OCI-LY7 (cell line): ENCODE results near the gene TOM1L2. TPM values are rescaled to one million over a fixed set of nuclear protein-coding genes. Genes with fewer than 3 reads are reported as not detected.
"Not testable (repeated sequence)": the region's sequence is repeated elsewhere in the genome, so short reads cannot be mapped to it uniquely, and the experiment has no call there.

Source experiments
- BruUV-seq: library from RNA; stranded (reverse); fragments of 400-500 nt; replicated peaks from 2 replicates; lab custom pipeline; 2021; lab: Mats Ljungman, UMichigan
- CTCF ChIA-PET: fragments of 300-600 bp; sonication (Branson Sonifier 250); formaldehyde crosslinking; loops from one replicate; lab custom pipeline; 2022; ENCODE audit warnings: antibody characterized with exemption; ENCODE audit not compliant: unreplicated experiment; lab: Charles Lee
- POLR2A ChIA-PET: fragments of 300-600 bp; sonication (Branson Sonifier 250); formaldehyde crosslinking; loops from one replicate; lab custom pipeline; 2022; ENCODE audit warnings: antibody characterized with exemption; lab: Charles Lee
- DNase-seq: peaks from one replicate; pipeline ENCODE4 v3.0.0-alpha.2; 2015; ENCODE audit warnings: low spot score
- H2AFZ ChIP-seq: fragments of 200-600 bp; sonication (generic), shearing (Covaris generic); 2 replicates; pipeline ENCODE4 v1.6.1; 2014; ENCODE audit warnings: mild to moderate bottlenecking, antibody characterized with exemption, low read length, moderate library complexity
- H3K27ac ChIP-seq: fragments of 200-600 bp; sonication (generic); 2 replicates; pipeline ENCODE4 v1.5.1; 2014; ENCODE audit warnings: mixed run types, low read depth, mild to moderate bottlenecking, moderate library complexity, low read length, inconsistent platforms; ENCODE audit not compliant: poor library complexity, severe bottlenecking
- H3K36me3 ChIP-seq: fragments of 200-600 bp; sonication (generic); 2 replicates; pipeline ENCODE4 v1.6.1; 2014; ENCODE audit warnings: mild to moderate bottlenecking, antibody characterized with exemption, low read length, moderate library complexity, mixed read lengths; ENCODE audit not compliant: insufficient read depth
- H3K4me1 ChIP-seq: fragments of 200-600 bp; sonication (generic); 2 replicates; pipeline ENCODE4 v1.5.1; 2014; ENCODE audit warnings: mild to moderate bottlenecking, low read length; ENCODE audit not compliant: insufficient read depth, poor library complexity, severe bottlenecking
- H3K4me2 ChIP-seq: fragments of 200-600 bp; sonication (generic); 2 replicates; pipeline ENCODE4 v1.6.1; 2014; ENCODE audit warnings: mild to moderate bottlenecking, low read length
- H3K4me3 ChIP-seq: fragments of 200-600 bp; sonication (generic); 2 replicates; pipeline ENCODE4 v1.5.1; 2014; ENCODE audit warnings: mild to moderate bottlenecking, low read depth, low read length; ENCODE audit not compliant: poor library complexity, severe bottlenecking
- H3K79me2 ChIP-seq: fragments of 200-600 bp; sonication (generic); 2 replicates; pipeline ENCODE4 v1.6.1; 2016; ENCODE audit warnings: low read depth, mild to moderate bottlenecking, low read length, moderate library complexity, mixed read lengths; ENCODE audit not compliant: insufficient read depth
- H3K9me2 ChIP-seq: fragments of 200-600 bp; sonication (generic); 2 replicates; pipeline ENCODE4 v1.6.1; 2016; ENCODE audit warnings: mild to moderate bottlenecking, low read length, mixed read lengths; ENCODE audit not compliant: insufficient read depth
- H3K9me3 ChIP-seq: fragments of 200-600 bp; sonication (generic); 2 replicates; pipeline ENCODE4 v1.6.1; 2014; ENCODE audit warnings: mild to moderate bottlenecking, mixed run types, low read length, mixed read lengths
- H4K20me1 ChIP-seq: fragments of 200-600 bp; sonication (generic); 2 replicates; pipeline ENCODE4 v1.6.1; 2014; ENCODE audit warnings: mild to moderate bottlenecking, antibody characterized with exemption, low read length, moderate library complexity, mixed read lengths; ENCODE audit not compliant: insufficient read depth
- EZH2phosphoT487 ChIP-seq: fragments of 200-600 bp; sonication (generic); IDR thresholded peaks from 2 replicates; pipeline ENCODE4 v1.6.1; 2018; ENCODE audit warnings: low read depth, borderline replicate concordance, mild to moderate bottlenecking, mixed run types, antibody characterized with exemption, low read length, moderate library complexity, mixed read lengths
- intact Hi-C: fragments of 100-400 bp; cut with micrococcal nuclease; formaldehyde crosslinking; loops from one replicate; pipeline ENCODE4 v1.10.0; 2022; ENCODE audit not compliant: unreplicated experiment
- total RNA-seq, 2 experiments: library from RNA; depleted of rRNA in 1 of 2; stranded (reverse); fragments of >200 nt in 1 of 2; shearing (Covaris generic) in 1 of 2; gene quantifications; 2 replicates each; pipeline ENCODE4 v1.2.3, GENCODE V29; 2014 to 2022
- TF ChIP-seq, protein P1 (sequence below): fragments of 200-600 bp; sonication (generic); conservative IDR thresholded peaks from 2 replicates; pipeline ENCODE4 v1.5.1; 2014; ENCODE audit warnings: mild to moderate bottlenecking, antibody characterized with exemption, low read length, moderate library complexity, mixed read lengths

Gene TOM1L2
- total RNA-seq, 2 experiments from 2014 or later, result 4.9 to 14.3 TPM

GRCh38 chr17:17808706-17809432, 163.3 kb downstream of the TOM1L2 start:
- ChIA-PET POLR2A (interaction anchor here (0.6 kb wide), 1 partner anchor 55 kb away, joined by 3 read pairs; no protein-coding TSS in a partner anchor), CTCF (interaction anchor here (0.9 to 1.0 kb wide), 2 partner anchors 20 to 23 kb away, joined by 3 to 5 read pairs; no protein-coding TSS in a partner anchor)
- H3K79me2 ChIP-seq, result no peaks in the 10 kb centered on the region
- peak; percentile 48 for DNase-seq
- H3K4me1 ChIP-seq, result peaks cover 20% of the 10 kb centered on the region
- no peaks in the 10 kb centered on the region for H3K9me2 ChIP-seq
- H3K4me2 ChIP-seq, result peak overlapping the region; percentile 34; the same call in 1 of the 2 replicates
- H3K4me3 ChIP-seq, result no peak overlapping the region
- H3K9me3 ChIP-seq, result no peaks in the 10 kb centered on the region
- H3K36me3 ChIP-seq, result peaks cover 44% of the 10 kb centered on the region
- intact Hi-C loops, result no loop called here
- BruUV-seq, result no TSS peak
- TF ChIP-seq, protein P1, sequence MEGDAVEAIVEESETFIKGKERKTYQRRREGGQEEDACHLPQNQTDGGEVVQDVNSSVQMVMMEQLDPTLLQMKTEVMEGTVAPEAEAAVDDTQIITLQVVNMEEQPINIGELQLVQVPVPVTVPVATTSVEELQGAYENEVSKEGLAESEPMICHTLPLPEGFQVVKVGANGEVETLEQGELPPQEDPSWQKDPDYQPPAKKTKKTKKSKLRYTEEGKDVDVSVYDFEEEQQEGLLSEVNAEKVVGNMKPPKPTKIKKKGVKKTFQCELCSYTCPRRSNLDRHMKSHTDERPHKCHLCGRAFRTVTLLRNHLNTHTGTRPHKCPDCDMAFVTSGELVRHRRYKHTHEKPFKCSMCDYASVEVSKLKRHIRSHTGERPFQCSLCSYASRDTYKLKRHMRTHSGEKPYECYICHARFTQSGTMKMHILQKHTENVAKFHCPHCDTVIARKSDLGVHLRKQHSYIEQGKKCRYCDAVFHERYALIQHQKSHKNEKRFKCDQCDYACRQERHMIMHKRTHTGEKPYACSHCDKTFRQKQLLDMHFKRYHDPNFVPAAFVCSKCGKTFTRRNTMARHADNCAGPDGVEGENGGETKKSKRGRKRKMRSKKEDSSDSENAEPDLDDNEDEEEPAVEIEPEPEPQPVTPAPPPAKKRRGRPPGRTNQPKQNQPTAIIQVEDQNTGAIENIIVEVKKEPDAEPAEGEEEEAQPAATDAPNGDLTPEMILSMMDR, result no peak
- no peak for TF ChIP-seq EZH2phosphoT487
- peak overlapping the region; percentile 23 for H3K27ac ChIP-seq
- no peak overlapping the region for H2AFZ ChIP-seq
- no peaks in the 10 kb centered on the region for H4K20me1 ChIP-seq

DNA sequence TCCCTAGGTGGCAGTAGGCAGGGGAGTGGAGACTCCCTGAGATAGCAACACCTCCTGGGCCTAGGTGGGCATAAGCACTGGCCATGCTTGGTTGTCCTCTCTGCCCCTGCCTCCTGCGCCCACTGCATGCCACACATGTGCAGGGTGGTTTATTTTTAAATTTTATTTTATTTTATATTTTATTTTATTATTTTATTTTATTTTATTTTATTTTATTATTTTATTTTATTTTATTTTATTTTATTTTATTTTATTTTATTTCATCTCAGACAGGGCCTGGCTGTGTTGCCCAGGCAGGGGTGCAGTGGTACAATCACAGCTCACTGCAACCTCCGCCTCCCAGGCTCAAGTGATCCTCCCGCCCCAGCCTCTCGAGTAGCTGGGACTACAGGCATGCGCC, 164.0 kb downstream of the TOM1L2 start:
- H2AFZ ChIP-seq, DNase-seq, H3K4me3 ChIP-seq, H3K9me3 ChIP-seq, intact Hi-C loops, H3K4me2 ChIP-seq, BruUV-seq, H3K79me2 ChIP-seq, H3K9me2 ChIP-seq, H4K20me1 ChIP-seq, H3K27ac ChIP-seq: not testable (repeated sequence)
- peaks cover 43% of the 10 kb centered on the region for H3K36me3 ChIP-seq
- CTCF ChIA-PET, result interaction anchor here (0.9 to 1.0 kb wide), 3 partner anchors 20 to 28 kb away, joined by 3 to 5 read pairs (median 3); no protein-coding TSS in a partner anchor
- peaks cover 20% of the 10 kb centered on the region for H3K4me1 ChIP-seq
- POLR2A ChIA-PET, result interaction anchor here (0.7 kb wide), 1 partner anchor 22 kb away, joined by 3 read pairs; no protein-coding TSS in a partner anchor

GRCh38 chr17:17807440-17807839, 164.8 kb downstream of the TOM1L2 start:
- ChIA-PET POLR2A (interaction anchor here (0.7 kb wide), 1 partner anchor 23 kb away, joined by 3 read pairs; no protein-coding TSS in a partner anchor), CTCF (interaction anchor here (1.0 kb wide), 1 partner anchor 29 kb away, joined by 3 read pairs; no protein-coding TSS in a partner anchor)
- no TSS peak for BruUV-seq
- Histone ChIP-seq H3K4me2 (no peak overlapping the region), H4K20me1 (no peaks in the 10 kb centered on the region), H3K27ac (no peak overlapping the region), H3K4me3 (no peak overlapping the region), H2AFZ (no peak overlapping the region), H3K4me1 (peaks cover 20% of the 10 kb centered on the region), H3K36me3 (peaks cover 36% of the 10 kb centered on the region), H3K79me2 (no peaks in the 10 kb centered on the region), H3K9me2 (no peaks in the 10 kb centered on the region), H3K9me3 (no peaks in the 10 kb centered on the region)
- intact Hi-C loops, result no loop called here
- DNase-seq, result no peak
- TF ChIP-seq, protein P1, result no peak
- no peak for TF ChIP-seq EZH2phosphoT487
